Cardiac muscle cell (in vitro differentiated cells and primary cell): ENCODE measurements around the gene NUP93. TPM values are rescaled to one million over a fixed set of nuclear protein-coding genes. Genes with fewer than 3 reads are reported as not detected.

Experiments
- DNase-seq, 2 donors: peaks; one replicate each; pipeline versions ENCODE4 v3.0.0 to v3.0.0-alpha.2; 2010 to 2017; ENCODE audit warnings: low read depth in 1 of 2, low spot score in 1 of 2
- H3K27ac ChIP-seq: fragments of 200-600 bp; sonication (generic); 2 replicates; pipeline ENCODE4 v1.5.1; 2016
- H3K27me3 ChIP-seq: fragments of 200-600 bp; sonication (generic); 2 replicates; pipeline ENCODE4 v1.6.0; 2016; ENCODE audit warnings: control low read depth
- H3K36me3 ChIP-seq: fragments of 200-600 bp; sonication (generic); 2 replicates; pipeline ENCODE4 v1.5.1; 2016; ENCODE audit warnings: control low read depth
- H3K4me1 ChIP-seq: fragments of 200-600 bp; sonication (generic); 2 replicates; pipeline ENCODE4 v1.8.1; 2017; ENCODE audit warnings: low read depth, mild to moderate bottlenecking, mixed run types
- H3K4me3 ChIP-seq: fragments of 200-600 bp; sonication (generic); 2 replicates; pipeline ENCODE4 v1.5.1; 2016; ENCODE audit warnings: mild to moderate bottlenecking
- H3K9me3 ChIP-seq: fragments of 200-600 bp; sonication (generic); 2 replicates; pipeline ENCODE4 v1.5.1; 2017; ENCODE audit warnings: low read depth, mild to moderate bottlenecking, control low read depth
- CTCF ChIP-seq: IDR thresholded peaks from 2 replicates; pipeline ENCODE4 v1.5.1; 2012; ENCODE audit warnings: low read depth, mild to moderate bottlenecking, low read length
- polyA plus RNA-seq: library from polyadenylated mRNA; unstranded; fragments of >200 nt; fragmentation: Nextera tagmentation; extraction: Ambion mirVana; gene quantifications from 2 replicates; pipeline ENCODE4 v1.2.1, GENCODE V29; 2016
- total RNA-seq: library from RNA; depleted of rRNA; stranded (reverse); fragments of >200 nt; gene quantifications from 2 replicates; pipeline ENCODE4 v1.2.3, GENCODE V29; 2016

Gene NUP93
- total and polyA plus RNA-seq, 2 experiments from 2014 or later: 110 to 127 TPM

GRCh38 chr16:56836410-56837230 is 106.7 kb downstream of the NUP93 start:
- Histone ChIP-seq H3K4me3 (no peak overlapping the region), H3K9me3 (no peaks in the 10 kb centered on the region), H3K36me3 (peaks cover 27% of the 10 kb centered on the region), H3K4me1 (no peaks in the 10 kb centered on the region), H3K27me3 (no peaks in the 10 kb centered on the region), H3K27ac (peak overlapping the region; percentile 78)
- TF ChIP-seq CTCF: no peak
- peak in 1 of 2 donors; percentile 27 for DNase-seq

GRCh38 chr16:56838622-56839337 is 108.9 kb downstream of the NUP93 start:
- no peak for DNase-seq
- Histone ChIP-seq H3K9me3 (no peaks in the 10 kb centered on the region), H3K4me1 (no peaks in the 10 kb centered on the region), H3K4me3 (no peak overlapping the region), H3K27ac (no peak overlapping the region), H3K27me3 (no peaks in the 10 kb centered on the region), H3K36me3 (peaks cover 33% of the 10 kb centered on the region)
- TF ChIP-seq CTCF: no peak

DNA sequence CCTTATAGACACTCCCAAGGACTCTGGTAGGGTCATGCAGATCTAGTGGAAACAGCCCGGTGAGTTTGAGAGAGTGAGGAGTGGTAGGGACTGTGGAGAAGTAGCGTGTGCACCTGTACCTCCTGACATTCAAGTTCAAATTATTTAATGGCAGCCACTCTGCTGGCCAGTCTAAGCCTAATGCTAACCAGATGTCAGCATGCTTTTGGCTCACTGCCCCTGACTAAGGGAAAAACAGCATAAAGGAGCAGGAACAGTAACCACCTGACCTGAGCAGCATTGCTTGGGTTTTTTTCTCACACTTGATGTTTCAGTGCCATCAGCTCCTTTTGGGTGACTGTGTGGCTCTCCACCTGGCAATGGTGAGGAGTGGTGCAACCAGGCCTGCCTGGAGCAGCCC is 111.3 kb downstream of the NUP93 start:
- TF ChIP-seq CTCF: no peak
- no peaks in the 10 kb centered on the region for H3K27me3 ChIP-seq
- DNase-seq: peak in 1 of 2 donors; percentile 44
- no peaks in the 10 kb centered on the region for H3K4me1 ChIP-seq
- no peaks in the 10 kb centered on the region for H3K9me3 ChIP-seq
- H3K4me3 ChIP-seq: no peak overlapping the region
- peaks cover 45% of the 10 kb centered on the region for H3K36me3 ChIP-seq
- H3K27ac ChIP-seq: no peak overlapping the region

DNA sequence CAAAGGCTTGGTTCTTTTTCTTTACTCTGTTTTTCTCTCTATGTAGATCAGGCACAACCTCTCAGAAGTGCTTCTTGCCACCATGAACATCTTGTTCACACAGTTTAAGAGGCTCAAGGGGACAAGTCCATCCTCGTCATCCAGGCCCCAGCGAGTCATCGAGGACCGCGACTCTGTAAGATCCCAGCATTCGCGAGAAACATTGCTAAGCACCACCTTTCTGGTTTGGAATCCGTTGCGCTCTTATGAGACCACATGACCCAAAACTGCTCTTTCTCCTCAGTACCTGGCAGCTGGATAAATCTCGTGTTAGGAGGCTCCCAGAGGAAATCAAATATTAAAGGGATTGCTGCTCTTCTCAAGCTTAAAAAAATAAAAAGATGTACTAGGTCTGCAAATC is 111.7 kb downstream of the NUP93 start:
- Histone ChIP-seq H3K9me3 (no peaks in the 10 kb centered on the region), H3K27me3 (no peaks in the 10 kb centered on the region), H3K27ac (no peak overlapping the region), H3K36me3 (peaks cover 42% of the 10 kb centered on the region), H3K4me3 (no peak overlapping the region), H3K4me1 (no peaks in the 10 kb centered on the region)
- TF ChIP-seq CTCF: no peak
- no peak for DNase-seq

DNA sequence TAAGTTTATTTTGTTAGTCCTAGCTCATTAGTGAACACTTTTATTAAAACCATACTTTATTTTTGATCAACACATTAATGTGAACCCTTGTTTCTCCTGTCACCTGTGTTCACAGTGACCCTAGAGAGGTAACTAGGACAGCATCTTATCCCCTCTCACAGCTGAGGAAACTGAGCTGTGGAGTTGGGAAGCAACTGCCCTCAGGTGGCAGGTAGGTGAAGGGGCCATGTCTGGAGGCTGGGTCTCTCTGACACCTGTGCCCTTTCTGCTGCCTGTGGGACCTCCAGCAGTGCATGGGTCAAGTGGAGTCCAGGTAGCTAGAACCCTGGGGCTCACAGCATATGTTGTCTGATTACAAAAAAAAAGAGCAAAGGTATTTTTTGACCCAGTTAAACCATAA is 112.2 kb downstream of the NUP93 start:
- H3K27me3 ChIP-seq: no peaks in the 10 kb centered on the region
- H3K36me3 ChIP-seq: peaks cover 40% of the 10 kb centered on the region
- no peak overlapping the region for H3K27ac ChIP-seq
- H3K9me3 ChIP-seq: no peaks in the 10 kb centered on the region
- no peak for TF ChIP-seq CTCF
- DNase-seq: no peak
- H3K4me1 ChIP-seq: no peaks in the 10 kb centered on the region
- no peak overlapping the region for H3K4me3 ChIP-seq
